Measurements from ENCODE around the gene FAM234A.

The FAM234A gene

GRCh38 chr16:279531-279930 is 44.9 kb downstream of the FAM234A start:
- Histone ChIP-seq H3K4me1 (ENCODE audit: control insufficient read depth in 1 of 2, insufficient read depth in 1 of 2, low read depth in 1 of 2, low read length in 1 of 2) (peaks cover 0 to 7% of the 10 kb centered on the region in 2 experiments), H3K9me3 (no peaks in the 10 kb centered on the region), H3K27me3 (peaks cover 88% of the 10 kb centered on the region), H3K36me3 (no peaks in the 10 kb centered on the region), H3K27ac (no peak overlapping the region), H3K4me3 (ENCODE audit: low read depth in 1 of 2, low read length in 1 of 2) (no peak overlapping the region)
- no peak for TF ChIP-seq CTCF (IDR thresholded peaks at IDR 0.05)

- no peaks in the 10 kb centered on the region for H3K36me3 ChIP-seq
- peaks cover 0 to 7% of the 10 kb centered on the region in 2 experiments for H3K4me1 ChIP-seq (ENCODE audit: control insufficient read depth in 1 of 2, insufficient read depth in 1 of 2, low read depth in 1 of 2, low read length in 1 of 2)
- H3K4me3 ChIP-seq (ENCODE audit: low read depth in 1 of 2, low read length in 1 of 2): no peak overlapping the region
- no peak for TF ChIP-seq CTCF (IDR thresholded peaks at IDR 0.05)
- no peaks in the 10 kb centered on the region for H3K9me3 ChIP-seq
- peaks cover 83% of the 10 kb centered on the region for H3K27me3 ChIP-seq
- H3K27ac ChIP-seq: no peak overlapping the region
Measured at GRCh38 chr16:280005-280460, 45.4 kb downstream of the FAM234A start.

GRCh38 chr16:280552-280951 is 45.9 kb downstream of the FAM234A start, which contains the start of gene ARHGDIG:
TSS of gene ARHGDIG (plus strand) at chr16:280591. CDS start at chr16:280681, 90 bp downstream.
- H3K4me1 ChIP-seq (ENCODE audit: control insufficient read depth in 1 of 2, insufficient read depth in 1 of 2, low read depth in 1 of 2, low read length in 1 of 2): peaks cover 0 to 4% of the 10 kb centered on the region in 2 experiments

GRCh38 chr16:280991-281659 is 46.5 kb downstream of the FAM234A start:
- Histone ChIP-seq H3K27me3 (peaks cover 72% of the 10 kb centered on the region), H3K27ac (no peak overlapping the region), H3K4me3 (ENCODE audit: low read depth in 1 of 2, low read length in 1 of 2) (no peak overlapping the region), H3K4me1 (ENCODE audit: control insufficient read depth in 1 of 2, insufficient read depth in 1 of 2, low read depth in 1 of 2, low read length in 1 of 2) (peaks cover 0 to 4% of the 10 kb centered on the region in 2 experiments), H3K9me3 (no peaks in the 10 kb centered on the region), H3K36me3 (no peaks in the 10 kb centered on the region)
- no peak for TF ChIP-seq CTCF (IDR thresholded peaks at IDR 0.05)

More at GRCh38 chr16:280552-280951, 45.9 kb downstream of the FAM234A start, which contains the start of gene ARHGDIG:
- H3K36me3 ChIP-seq: no peaks in the 10 kb centered on the region
- H3K27ac ChIP-seq: no peak within 1 kb of the TSS
- no peak within 1 kb of the TSS for H3K4me3 ChIP-seq (ENCODE audit: low read depth in 1 of 2, low read length in 1 of 2)
- no peak for TF ChIP-seq CTCF (IDR thresholded peaks at IDR 0.05)
- no peaks in the 10 kb centered on the region for H3K9me3 ChIP-seq
- H3K27me3 ChIP-seq: peaks cover 78% of the 10 kb centered on the region

- Histone ChIP-seq H3K27ac (no peak overlapping the region), H3K9me3 (no peaks in the 10 kb centered on the region), H3K4me3 (ENCODE audit: low read depth in 1 of 2, low read length in 1 of 2) (no peak overlapping the region), H3K36me3 (peaks cover 6% of the 10 kb centered on the region), H3K27me3 (peaks cover 66% of the 10 kb centered on the region), H3K4me1 (ENCODE audit: control insufficient read depth in 1 of 2, insufficient read depth in 1 of 2, low read depth in 1 of 2, low read length in 1 of 2) (peaks cover 0 to 4% of the 10 kb centered on the region in 2 experiments)
- no peak for TF ChIP-seq CTCF (IDR thresholded peaks at IDR 0.05)
Measured at GRCh38 chr16:281660-282255, 47.1 kb downstream of the FAM234A start.
